ENCODE results near the gene MAPK8. TPM values are rescaled to one million over a fixed set of nuclear protein-coding genes. Genes with fewer than 3 reads are reported as not detected.
A peak's percentile ranks its signal among the peaks of the same experiment; 100 is the strongest.

Gene MAPK8
- total RNA-seq, 1 experiment from 2014 or later, result 67.5 TPM

DNA sequence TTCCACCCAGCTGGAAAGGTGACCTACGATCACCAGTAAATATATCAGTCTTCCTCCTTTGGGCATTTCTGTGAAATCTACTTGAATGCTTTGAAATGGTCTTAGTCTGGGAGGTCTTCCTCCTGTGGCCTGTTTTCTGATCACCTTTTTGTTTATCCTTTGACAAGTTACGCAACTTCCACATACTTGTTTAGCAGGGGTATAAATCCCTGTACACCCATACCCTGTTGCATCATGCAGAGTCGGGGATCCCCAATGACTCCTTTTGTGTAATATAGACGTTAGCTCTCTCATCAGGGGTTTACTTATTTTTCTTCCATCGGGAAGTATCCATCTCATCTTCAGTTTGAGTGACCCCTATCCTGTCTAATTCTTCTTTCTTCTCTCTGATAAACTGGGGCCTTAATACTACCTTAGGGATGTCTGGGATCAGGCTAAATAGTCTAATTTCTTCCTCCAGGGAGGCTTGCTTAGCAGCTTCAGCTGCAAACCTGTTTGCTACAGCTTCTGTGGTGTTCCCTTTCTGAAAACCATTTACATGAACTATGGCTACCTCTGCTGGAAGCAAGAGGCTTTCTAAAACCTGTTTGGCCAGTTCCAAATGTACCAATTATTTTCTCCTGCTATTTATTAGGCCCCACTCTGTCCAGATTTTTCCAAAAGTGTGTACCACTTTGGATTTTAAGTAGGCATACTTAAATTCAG is 25.8 kb downstream of the MAPK8 start:
- Histone ChIP-seq H3K9me3 (ENCODE audit: insufficient read depth, low read depth) (no peaks in the 10 kb centered on the region), H3K27ac (peak overlapping the region; percentile 85), H3K79me2 (ENCODE audit: low read depth) (peaks cover 59% of the 10 kb centered on the region), H3K4me2 (peak overlapping the region; percentile 81), H2AFZ (no peak overlapping the region), H3K27me3 (ENCODE audit: insufficient read depth, low read depth) (no peaks in the 10 kb centered on the region), H4K20me1 (ENCODE audit: insufficient read depth) (0 out of 2 replicates have a peak, but pooled peaks cover 4% of the 10 kb centered on the region), H3F3A (ENCODE audit: insufficient read depth, low read depth) (peaks cover 29% of the 10 kb centered on the region), H3K36me3 (ENCODE audit: low read depth) (no peaks in the 10 kb centered on the region), H3K4me1 (replicated peaks; ENCODE audit: insufficient read depth) (peaks cover 30% of the 10 kb centered on the region), H3K9me2 (ENCODE audit: insufficient read depth) (0 out of 2 replicates have a peak, but pooled peaks cover 3% of the 10 kb centered on the region), H3K4me3 (peak overlapping the region; percentile 39; the same call in 1 of the 2 replicates)
- no TSS peak for BruUV-seq (replicated peaks)
- ChIA-PET POLR2A (ENCODE audit: unreplicated experiment) (interaction anchor here (0.6 to 0.7 kb wide), 2 partner anchors 23 to 1125 kb away, joined by 4 to 9 read pairs; no protein-coding TSS in a partner anchor), CTCF (interaction anchor here (0.6 to 1.5 kb wide), 2 partner anchors 23 to 874 kb away, joined by 7 to 17 read pairs; no protein-coding TSS in a partner anchor)
- DNase-seq, result peak; percentile 33 to 78
- TF ChIP-seq, protein P1, sequence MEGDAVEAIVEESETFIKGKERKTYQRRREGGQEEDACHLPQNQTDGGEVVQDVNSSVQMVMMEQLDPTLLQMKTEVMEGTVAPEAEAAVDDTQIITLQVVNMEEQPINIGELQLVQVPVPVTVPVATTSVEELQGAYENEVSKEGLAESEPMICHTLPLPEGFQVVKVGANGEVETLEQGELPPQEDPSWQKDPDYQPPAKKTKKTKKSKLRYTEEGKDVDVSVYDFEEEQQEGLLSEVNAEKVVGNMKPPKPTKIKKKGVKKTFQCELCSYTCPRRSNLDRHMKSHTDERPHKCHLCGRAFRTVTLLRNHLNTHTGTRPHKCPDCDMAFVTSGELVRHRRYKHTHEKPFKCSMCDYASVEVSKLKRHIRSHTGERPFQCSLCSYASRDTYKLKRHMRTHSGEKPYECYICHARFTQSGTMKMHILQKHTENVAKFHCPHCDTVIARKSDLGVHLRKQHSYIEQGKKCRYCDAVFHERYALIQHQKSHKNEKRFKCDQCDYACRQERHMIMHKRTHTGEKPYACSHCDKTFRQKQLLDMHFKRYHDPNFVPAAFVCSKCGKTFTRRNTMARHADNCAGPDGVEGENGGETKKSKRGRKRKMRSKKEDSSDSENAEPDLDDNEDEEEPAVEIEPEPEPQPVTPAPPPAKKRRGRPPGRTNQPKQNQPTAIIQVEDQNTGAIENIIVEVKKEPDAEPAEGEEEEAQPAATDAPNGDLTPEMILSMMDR (conservative IDR thresholded peaks at IDR 0.05), result peak; percentile 47
- no peak for TF ChIP-seq EZH2 (IDR thresholded peaks at IDR 0.05; ENCODE audit: low read depth)
- intact Hi-C loops (cut with micrococcal nuclease; ENCODE audit: unreplicated experiment), result loop anchor here (1.0 to 2.0 kb wide), 4 partner anchors 16 to 118 kb away; no protein-coding TSS in a partner anchor

DNA sequence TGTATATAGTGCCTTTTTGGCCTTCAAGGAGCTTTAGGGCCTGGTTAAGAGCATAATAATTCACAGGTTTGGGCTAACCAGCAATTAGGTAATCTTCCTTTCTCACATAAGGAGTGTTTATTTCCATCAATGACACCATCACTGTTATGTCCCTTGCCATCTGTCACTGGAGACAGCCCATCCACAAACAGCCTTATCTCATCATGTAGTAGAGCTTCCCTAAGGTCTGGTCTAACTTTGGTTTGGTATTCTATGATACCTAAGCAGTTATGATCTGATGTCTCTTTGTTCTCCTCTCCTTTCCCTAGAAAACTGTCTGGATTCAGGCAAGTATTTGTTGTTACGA is 26.4 kb downstream of the MAPK8 start:
- Histone ChIP-seq H3K4me3 (0 out of 2 replicates have a peak overlapping the region, but pooled peaks have one; percentile 39), H3K9me3 (ENCODE audit: insufficient read depth, low read depth) (no peaks in the 10 kb centered on the region), H3K4me1 (replicated peaks; ENCODE audit: insufficient read depth) (peaks cover 30% of the 10 kb centered on the region), H3K79me2 (ENCODE audit: low read depth) (peaks cover 54% of the 10 kb centered on the region), H3K27ac (peak overlapping the region; percentile 85), H4K20me1 (ENCODE audit: insufficient read depth) (0 out of 2 replicates have a peak, but pooled peaks cover under 1% of the 10 kb centered on the region), H3K27me3 (ENCODE audit: insufficient read depth, low read depth) (no peaks in the 10 kb centered on the region), H3F3A (ENCODE audit: insufficient read depth, low read depth) (peaks cover 25% of the 10 kb centered on the region), H3K36me3 (ENCODE audit: low read depth) (no peaks in the 10 kb centered on the region), H3K4me2 (peak overlapping the region; percentile 81), H2AFZ (no peak overlapping the region), H3K9me2 (ENCODE audit: insufficient read depth) (0 out of 2 replicates have a peak, but pooled peaks cover 3% of the 10 kb centered on the region)
- no peak for TF ChIP-seq EZH2 (IDR thresholded peaks at IDR 0.05; ENCODE audit: low read depth)
- TF ChIP-seq, protein P1 (conservative IDR thresholded peaks at IDR 0.05), result no peak
- no TSS peak for BruUV-seq (replicated peaks)
- no peak for DNase-seq
- ChIA-PET CTCF (interaction anchor here (0.6 to 1.5 kb wide), 2 partner anchors 23 to 874 kb away, joined by 7 to 17 read pairs; no protein-coding TSS in a partner anchor), POLR2A (ENCODE audit: unreplicated experiment) (interaction anchor here (0.7 kb wide), 1 partner anchor 23 kb away, joined by 4 read pairs; no protein-coding TSS in a partner anchor)
- intact Hi-C loops (cut with micrococcal nuclease; ENCODE audit: unreplicated experiment), result loop anchor here (1.0 to 2.0 kb wide), 4 partner anchors 16 to 118 kb away; no protein-coding TSS in a partner anchor

DNA sequence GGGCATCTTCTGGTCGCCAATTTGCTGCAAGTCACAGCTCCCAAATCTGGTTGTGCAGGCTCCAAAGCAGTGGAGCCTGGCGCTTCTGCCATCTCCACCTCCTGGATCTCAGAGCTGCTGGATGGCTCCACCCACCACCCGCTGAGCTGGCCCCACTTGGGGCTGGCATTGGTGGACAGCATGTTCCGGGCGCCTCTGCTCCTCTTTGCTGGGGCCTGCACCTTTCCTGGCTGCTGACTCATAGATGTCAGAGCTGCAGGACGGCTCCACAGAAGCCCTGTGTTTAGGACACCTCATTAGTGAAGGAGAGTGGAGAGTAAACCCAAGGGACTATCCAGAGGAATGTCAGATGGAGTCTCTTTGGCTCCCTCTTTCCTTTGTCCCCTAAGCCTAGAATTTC is 27.4 kb downstream of the MAPK8 start:
- no peaks in the 10 kb centered on the region for H3K9me3 ChIP-seq (ENCODE audit: insufficient read depth, low read depth)
- TF ChIP-seq EZH2 (IDR thresholded peaks at IDR 0.05; ENCODE audit: low read depth), result no peak
- TF ChIP-seq, protein P1 (conservative IDR thresholded peaks at IDR 0.05), result no peak
- CTCF ChIA-PET, result interaction anchor here (0.6 kb wide), 1 partner anchor 80 kb away, joined by 5 read pairs; no protein-coding TSS in a partner anchor
- H3K4me3 ChIP-seq, result no peak overlapping the region
- peaks cover 25% of the 10 kb centered on the region for H3F3A ChIP-seq (ENCODE audit: insufficient read depth, low read depth)
- H3K27me3 ChIP-seq (ENCODE audit: insufficient read depth, low read depth), result no peaks in the 10 kb centered on the region
- H3K4me2 ChIP-seq, result no peak overlapping the region
- H3K36me3 ChIP-seq (ENCODE audit: low read depth), result no peaks in the 10 kb centered on the region
- H3K9me2 ChIP-seq (ENCODE audit: insufficient read depth), result 0 out of 2 replicates have a peak, but pooled peaks cover 3% of the 10 kb centered on the region
- no peak overlapping the region for H2AFZ ChIP-seq
- BruUV-seq (replicated peaks), result no TSS peak
- peak in 1 of 2 experiments; percentile 86 for DNase-seq
- peaks cover 30% of the 10 kb centered on the region for H3K4me1 ChIP-seq (replicated peaks; ENCODE audit: insufficient read depth)
- peaks cover 44% of the 10 kb centered on the region for H3K79me2 ChIP-seq (ENCODE audit: low read depth)
- intact Hi-C loops (cut with micrococcal nuclease; ENCODE audit: unreplicated experiment), result loop anchor here (2.0 kb wide), 3 partner anchors 17 to 119 kb away; no protein-coding TSS in a partner anchor
- H3K27ac ChIP-seq, result no peak overlapping the region
- POLR2A ChIA-PET (ENCODE audit: unreplicated experiment), result interaction anchor here (0.6 to 0.7 kb wide), 4 partner anchors 17 to 1154 kb away, joined by 3 to 11 read pairs (median 7); no protein-coding TSS in a partner anchor
- H4K20me1 ChIP-seq (ENCODE audit: insufficient read depth), result no peaks in the 10 kb centered on the region

Measured in PC-9 (cell line).